Peyer's patch (tissue), 4 donors: ENCODE data around the gene MSN. TPM values are rescaled to one million over a fixed set of nuclear protein-coding genes. Genes with fewer than 3 reads are reported as not detected.

Experiments used
- DNase-seq, 3 donors: peaks; one replicate each; pipeline ENCODE4 v3.0.0-alpha.2; 2017 to 2019
- H3K27ac ChIP-seq, 4 donors: fragments of 200-600 bp; sonication (generic); one replicate each; pipeline ENCODE4 v1.5.1; 2016 to 2019
- H3K27me3 ChIP-seq, 2 donors: fragments of 200-600 bp; sonication (generic); one replicate each; pipeline ENCODE4 v1.5.1; 2019
- H3K36me3 ChIP-seq, 3 donors: fragments of 200-600 bp; sonication (generic); one replicate each; pipeline ENCODE4 v1.5.1; 2016 to 2019
- H3K4me1 ChIP-seq, 4 donors: fragments of 200-600 bp; sonication (generic); one replicate each; pipeline ENCODE4 v1.5.1; 2016 to 2019
- H3K4me3 ChIP-seq, 4 donors: fragments of 200-600 bp; sonication (generic); 1 replicate in 3 of 4; 2 replicates in 1 of 4; pipeline ENCODE4 v1.5.1; 2016 to 2019; ENCODE audit warnings: mild to moderate bottlenecking in 1 of 4
- H3K9me3 ChIP-seq, 4 donors: fragments of 200-600 bp; sonication (generic); one replicate each; pipeline ENCODE4 v1.5.1; 2016 to 2019; ENCODE audit warnings: mild to moderate bottlenecking in 1 of 4
- CTCF ChIP-seq, 6 experiments: fragments of 450-650 bp in 4 of 6; fragments of 200-600 bp in 2 of 6; sonication (generic) in 1 of 6; IDR thresholded peaks; one replicate each; pipeline ENCODE4 v1.5.1; 2017 to 2019; ENCODE audit warnings: antibody characterized with exemption in 6 of 6, mild to moderate bottlenecking in 3 of 6, moderate library complexity in 1 of 6
- POLR2A ChIP-seq, 2 donors: fragments of 450-650 bp; IDR thresholded peaks; one replicate each; pipeline ENCODE4 v1.5.1; 2017; ENCODE audit warnings: antibody characterized with exemption in 2 of 2, mild to moderate bottlenecking in 2 of 2, moderate library complexity in 2 of 2
- total RNA-seq, 4 donors: library from RNA; depleted of rRNA; stranded (reverse); fragments of >200 nt; gene quantifications; one replicate each; pipeline ENCODE4 v1.1.0, GENCODE V29; 2016

MSN gene
- total RNA-seq, 4 donors from 2014 or later: 22.4 to 126 (median 33.4) TPM

DNA sequence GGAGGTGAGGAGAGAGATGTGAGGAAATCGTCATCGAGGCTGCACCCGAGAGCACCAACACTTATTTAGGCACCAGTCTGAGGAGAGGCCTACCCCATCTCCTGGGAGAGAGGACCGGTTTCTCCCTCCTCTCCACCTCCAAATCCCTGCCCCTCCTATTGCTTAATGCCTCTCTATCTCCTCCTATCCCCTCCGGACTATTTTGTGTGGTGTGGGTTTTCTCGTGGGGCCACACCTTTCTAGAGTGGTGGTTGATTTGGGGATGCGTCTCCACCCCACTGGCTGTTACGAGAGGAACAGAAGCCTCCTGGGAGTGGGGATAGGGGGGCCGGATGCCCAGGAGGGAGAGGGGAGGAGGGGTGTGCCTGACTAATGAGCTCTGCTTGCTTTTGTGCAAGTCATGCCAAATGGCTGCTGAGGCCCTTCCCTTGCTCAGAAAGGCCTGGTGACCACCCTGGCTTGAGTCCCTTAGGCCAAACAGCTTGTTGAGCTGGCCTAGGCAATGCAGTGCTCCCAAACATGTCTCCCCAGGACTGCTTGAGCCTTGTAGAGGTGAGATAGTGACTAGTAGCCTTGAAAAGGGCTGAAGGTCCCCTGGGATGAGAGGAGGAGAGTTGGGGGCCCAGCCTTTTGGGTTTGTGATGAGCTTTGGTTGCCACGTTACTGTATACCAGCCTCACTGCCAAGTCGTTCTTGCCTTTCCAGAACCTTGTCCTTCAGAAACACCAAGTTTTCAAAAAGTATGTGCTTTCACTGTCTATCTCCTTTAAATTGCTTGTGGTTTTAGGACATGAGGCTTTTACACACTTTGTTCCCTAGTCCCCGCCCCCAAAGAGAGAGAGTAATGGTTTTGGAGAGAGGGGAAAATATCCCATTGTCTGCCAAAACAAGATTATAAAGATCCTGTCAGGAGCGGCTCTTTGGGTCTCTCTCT lies 1.2 kb downstream of the MSN start:
- Histone ChIP-seq H3K27me3 (no peaks in the 10 kb centered on the region), H3K9me3 (no peaks in the 10 kb centered on the region), H3K36me3 (no peaks in the 10 kb centered on the region), H3K4me3 (peak overlapping the region; percentile 59 to 69 (median 65)), H3K4me1 (peaks cover 0 to 9% (median 0%) of the 10 kb centered on the region in 4 donors), H3K27ac (peak overlapping the region; percentile 89 to 92 (median 92))
- DNase-seq: peak; percentile 43 to 82 (median 77)
- no peak for TF ChIP-seq CTCF (IDR thresholded peaks at IDR 0.05)
- no peak for TF ChIP-seq POLR2A (IDR thresholded peaks at IDR 0.05)

- Histone ChIP-seq H3K27ac (peak overlapping the region; percentile 12 to 39 (median 25)), H3K4me3 (peak overlapping the region in 2 of 4 donors; percentile 13 to 14), H3K9me3 (no peaks in the 10 kb centered on the region), H3K27me3 (no peaks in the 10 kb centered on the region), H3K36me3 (no peaks in the 10 kb centered on the region), H3K4me1 (peaks cover 0 to 9% (median 3%) of the 10 kb centered on the region in 4 donors)
- TF ChIP-seq CTCF (IDR thresholded peaks at IDR 0.05) (no peak), POLR2A (IDR thresholded peaks at IDR 0.05) (no peak)
- no peak for DNase-seq
These were observed 3.8 kb downstream of the MSN start for GRCh38 chrX:65671286-65671685.

- Histone ChIP-seq H3K27me3 (no peaks in the 10 kb centered on the region), H3K36me3 (no peaks in the 10 kb centered on the region), H3K27ac (peak overlapping the region; percentile 12 to 39 (median 25)), H3K9me3 (no peaks in the 10 kb centered on the region), H3K4me1 (peaks cover 0 to 9% (median 5%) of the 10 kb centered on the region in 4 donors), H3K4me3 (peak overlapping the region in 2 of 4 donors; percentile 13 to 14)
- no peak for TF ChIP-seq POLR2A (IDR thresholded peaks at IDR 0.05)
- no peak for TF ChIP-seq CTCF (IDR thresholded peaks at IDR 0.05)
- DNase-seq: no peak
These were observed 4.5 kb downstream of the MSN start for GRCh38 chrX:65671966-65672365.

GRCh38 chrX:65673857-65674203 lies 6.4 kb downstream of the MSN start:
- H3K36me3 ChIP-seq: no peaks in the 10 kb centered on the region
- H3K9me3 ChIP-seq: no peaks in the 10 kb centered on the region
- no peak for TF ChIP-seq POLR2A (IDR thresholded peaks at IDR 0.05)
- H3K4me3 ChIP-seq: peak overlapping the region in 1 of 4 donors; percentile 20
- DNase-seq: no peak
- peak overlapping the region; percentile 1 to 62 (median 55) for H3K27ac ChIP-seq
- no peaks in the 10 kb centered on the region for H3K27me3 ChIP-seq
- H3K4me1 ChIP-seq: peaks cover 0 to 11% (median 8%) of the 10 kb centered on the region in 4 donors

DNA sequence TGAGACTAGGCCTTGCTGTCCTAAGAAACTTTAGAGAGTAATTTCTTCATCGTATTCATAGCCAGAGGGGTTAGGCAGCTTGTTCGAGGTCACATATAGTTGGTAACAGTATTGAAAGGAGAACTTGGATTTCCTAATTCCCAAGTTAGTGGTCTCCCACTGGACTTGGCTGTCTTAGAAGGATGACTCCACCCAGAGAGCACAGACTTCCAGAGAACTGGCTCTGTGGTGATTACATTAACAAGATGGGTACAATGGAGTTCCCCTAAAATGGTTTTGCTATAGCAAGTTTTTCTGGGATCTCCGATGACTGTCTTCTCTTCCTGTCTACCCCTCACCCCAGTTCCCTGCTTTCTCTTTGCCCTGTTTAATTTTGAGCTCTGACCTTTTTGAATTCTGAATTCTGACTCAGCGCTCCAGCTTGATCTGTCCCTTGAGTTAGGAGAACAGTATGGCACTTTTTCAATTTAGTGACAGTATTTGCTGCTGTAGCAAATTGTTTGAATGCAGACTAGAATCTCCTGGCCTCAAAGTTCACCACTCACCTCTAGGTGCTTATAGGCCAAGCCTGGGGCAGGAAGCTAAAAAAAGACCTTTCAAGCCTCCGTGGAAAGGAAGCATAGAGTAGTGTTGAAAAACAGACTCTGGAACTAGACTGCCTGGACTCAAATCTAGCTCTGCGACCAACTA lies 6.9 kb downstream of the MSN start:
- H3K36me3 ChIP-seq: no peaks in the 10 kb centered on the region
- no peaks in the 10 kb centered on the region for H3K9me3 ChIP-seq
- peak overlapping the region; percentile 1 to 62 (median 55) for H3K27ac ChIP-seq
- H3K27me3 ChIP-seq: no peaks in the 10 kb centered on the region
- H3K4me3 ChIP-seq: peak overlapping the region in 1 of 4 donors; percentile 20
- no peak for DNase-seq
- H3K4me1 ChIP-seq: peaks cover 0 to 11% (median 8%) of the 10 kb centered on the region in 4 donors
- TF ChIP-seq CTCF (IDR thresholded peaks at IDR 0.05): no peak
- no peak for TF ChIP-seq POLR2A (IDR thresholded peaks at IDR 0.05)
